A673 (cell line): ENCODE results near the gene NUP50. TPM values are rescaled to one million over a fixed set of nuclear protein-coding genes. Genes with fewer than 3 reads are reported as not detected.
A peak's percentile ranks its signal among the peaks of the same experiment; 100 is the strongest.

ENCODE experiments used
- BruUV-seq: library from RNA; stranded (reverse); fragments of 400-500 nt; replicated peaks from 2 replicates; lab custom pipeline; 2021; lab: Mats Ljungman, UMichigan
- CTCF ChIA-PET: fragments of 300-600 bp; sonication (Branson Sonifier 250); formaldehyde crosslinking; loops from one replicate; lab custom pipeline; 2022; ENCODE audit warnings: antibody characterized with exemption; lab: Charles Lee
- POLR2A ChIA-PET: fragments of 300-600 bp; sonication (Branson Sonifier 250); formaldehyde crosslinking; loops from one replicate; lab custom pipeline; 2022; ENCODE audit warnings: antibody characterized with exemption; ENCODE audit not compliant: low non-redundant PET; lab: Charles Lee
- DNase-seq: peaks from one replicate; pipeline ENCODE4 v3.0.0-alpha.2; 2015; ENCODE audit warnings: low spot score
- H3K27ac ChIP-seq: fragments of 200-600 bp; sonication (generic); 2 replicates; pipeline ENCODE4 v1.5.1; 2016; ENCODE audit warnings: mixed run types, low read depth, mild to moderate bottlenecking, mixed read lengths, antibody characterized with exemption, low read length; ENCODE audit not compliant: poor library complexity, severe bottlenecking
- H3K27me3 ChIP-seq: fragments of 200-600 bp; sonication (generic); replicated peaks from 2 replicates; pipeline ENCODE4 v1.6.1; 2017; ENCODE audit warnings: mixed run types, low read depth, mild to moderate bottlenecking, mixed read lengths, antibody characterized with exemption, low read length; ENCODE audit not compliant: insufficient read depth, poor library complexity
- H3K36me3 ChIP-seq: fragments of 200-600 bp; sonication (generic); 2 replicates; pipeline ENCODE4 v1.6.1; 2016; ENCODE audit warnings: mixed run types, mild to moderate bottlenecking, mixed read lengths, antibody characterized with exemption, low read length; ENCODE audit not compliant: insufficient read depth, poor library complexity, severe bottlenecking
- H3K4me1 ChIP-seq: fragments of 200-600 bp; sonication (generic); 2 replicates; pipeline ENCODE4 v1.6.1; 2017; ENCODE audit warnings: mixed run types, mild to moderate bottlenecking, mixed read lengths, antibody characterized with exemption, low read length; ENCODE audit not compliant: insufficient read depth, poor library complexity, severe bottlenecking
- H3K4me3 ChIP-seq: fragments of 200-600 bp; sonication (generic); 2 replicates; pipeline ENCODE4 v1.5.1; 2016; ENCODE audit warnings: low read depth, mixed run types, mild to moderate bottlenecking, mixed read lengths, low read length; ENCODE audit not compliant: poor library complexity, severe bottlenecking
- H3K9me3 ChIP-seq: fragments of 200-600 bp; sonication (generic); 2 replicates; pipeline ENCODE4 v1.6.1; 2016; ENCODE audit warnings: mixed run types, low read depth, mild to moderate bottlenecking, mixed read lengths, antibody characterized with exemption, low read length; ENCODE audit not compliant: poor library complexity, severe bottlenecking
- EZH2 ChIP-seq: fragments of 200-600 bp; sonication (generic); IDR thresholded peaks from 2 replicates; pipeline ENCODE4 v1.6.1; 2017; ENCODE audit warnings: borderline replicate concordance, low read depth, mild to moderate bottlenecking, mixed read lengths, antibody characterized with exemption, low read length; ENCODE audit not compliant: poor library complexity, severe bottlenecking
- intact Hi-C: fragments of 100-400 bp; cut with micrococcal nuclease; formaldehyde crosslinking; loops from one replicate; pipeline ENCODE4 v1.10.0; 2022; ENCODE audit not compliant: unreplicated experiment
- total RNA-seq: library from RNA; stranded (reverse); gene quantifications from 2 replicates; pipeline ENCODE4 v1.2.3, GENCODE V29; 2021
- TF ChIP-seq, protein P1 (sequence below): fragments of 300-800, 200-600 bp; sonication (generic); conservative IDR thresholded peaks from 2 replicates; pipeline ENCODE4 v1.5.1; 2017; ENCODE audit warnings: low read depth, mild to moderate bottlenecking, antibody characterized with exemption, low read length, moderate library complexity, mixed read lengths

NUP50 gene
- total RNA-seq, 1 experiment from 2014 or later, result 124 TPM

DNA sequence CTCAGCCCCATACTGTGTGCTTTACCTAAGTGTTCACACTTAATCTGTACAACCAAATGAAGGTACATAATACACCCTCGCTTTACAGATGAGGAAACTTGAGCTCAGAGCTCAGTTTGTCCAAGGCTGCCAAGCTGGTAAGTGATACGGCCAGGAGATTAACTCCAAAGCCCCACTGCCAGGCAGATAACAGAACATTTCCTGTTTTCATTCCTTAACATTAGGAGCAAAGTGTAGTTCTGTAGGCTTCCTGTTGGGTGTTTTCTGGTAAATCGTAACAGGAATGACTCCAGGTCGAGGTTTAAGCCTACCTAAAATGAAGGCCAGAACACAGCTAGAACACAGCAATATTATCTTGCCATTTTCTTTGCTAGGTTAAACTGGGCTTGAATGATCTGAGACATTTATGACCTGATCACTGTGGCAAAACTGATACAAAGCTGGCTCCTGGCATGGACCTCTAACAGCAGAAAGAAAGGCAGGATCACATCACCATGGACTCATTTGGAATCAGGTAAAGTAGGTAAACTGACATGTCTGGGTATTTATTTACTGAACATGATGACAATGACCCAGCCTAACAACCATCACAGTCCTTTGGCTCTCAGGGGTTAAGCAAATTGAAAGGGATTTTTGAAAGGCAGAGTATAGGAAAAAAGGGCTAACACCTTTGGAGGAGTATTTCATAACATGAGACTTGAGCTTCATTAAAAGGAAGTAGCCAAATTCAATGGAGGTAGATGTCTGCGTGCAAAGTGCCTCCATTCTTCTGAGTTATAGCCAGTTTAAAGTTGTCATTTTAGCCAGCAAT is 3.9 kb upstream of the NUP50 start:
- peak overlapping the region; percentile 5 for H3K27ac ChIP-seq
- H3K4me3 ChIP-seq, result peak overlapping the region; percentile 2
- ChIA-PET POLR2A (no interaction called here), CTCF (no interaction called here)
- intact Hi-C loops, result no loop called here
- DNase-seq, result peak; percentile 76
- peaks cover 25% of the 10 kb centered on the region for H3K4me1 ChIP-seq
- TF ChIP-seq EZH2, result no peak
- TF ChIP-seq, protein P1, sequence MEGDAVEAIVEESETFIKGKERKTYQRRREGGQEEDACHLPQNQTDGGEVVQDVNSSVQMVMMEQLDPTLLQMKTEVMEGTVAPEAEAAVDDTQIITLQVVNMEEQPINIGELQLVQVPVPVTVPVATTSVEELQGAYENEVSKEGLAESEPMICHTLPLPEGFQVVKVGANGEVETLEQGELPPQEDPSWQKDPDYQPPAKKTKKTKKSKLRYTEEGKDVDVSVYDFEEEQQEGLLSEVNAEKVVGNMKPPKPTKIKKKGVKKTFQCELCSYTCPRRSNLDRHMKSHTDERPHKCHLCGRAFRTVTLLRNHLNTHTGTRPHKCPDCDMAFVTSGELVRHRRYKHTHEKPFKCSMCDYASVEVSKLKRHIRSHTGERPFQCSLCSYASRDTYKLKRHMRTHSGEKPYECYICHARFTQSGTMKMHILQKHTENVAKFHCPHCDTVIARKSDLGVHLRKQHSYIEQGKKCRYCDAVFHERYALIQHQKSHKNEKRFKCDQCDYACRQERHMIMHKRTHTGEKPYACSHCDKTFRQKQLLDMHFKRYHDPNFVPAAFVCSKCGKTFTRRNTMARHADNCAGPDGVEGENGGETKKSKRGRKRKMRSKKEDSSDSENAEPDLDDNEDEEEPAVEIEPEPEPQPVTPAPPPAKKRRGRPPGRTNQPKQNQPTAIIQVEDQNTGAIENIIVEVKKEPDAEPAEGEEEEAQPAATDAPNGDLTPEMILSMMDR, result peak; percentile 30; the same call in 1 of the 2 replicates
- no peaks in the 10 kb centered on the region for H3K9me3 ChIP-seq
- peaks cover 9% of the 10 kb centered on the region for H3K36me3 ChIP-seq
- BruUV-seq, result no TSS peak
- no peaks in the 10 kb centered on the region for H3K27me3 ChIP-seq

DNA sequence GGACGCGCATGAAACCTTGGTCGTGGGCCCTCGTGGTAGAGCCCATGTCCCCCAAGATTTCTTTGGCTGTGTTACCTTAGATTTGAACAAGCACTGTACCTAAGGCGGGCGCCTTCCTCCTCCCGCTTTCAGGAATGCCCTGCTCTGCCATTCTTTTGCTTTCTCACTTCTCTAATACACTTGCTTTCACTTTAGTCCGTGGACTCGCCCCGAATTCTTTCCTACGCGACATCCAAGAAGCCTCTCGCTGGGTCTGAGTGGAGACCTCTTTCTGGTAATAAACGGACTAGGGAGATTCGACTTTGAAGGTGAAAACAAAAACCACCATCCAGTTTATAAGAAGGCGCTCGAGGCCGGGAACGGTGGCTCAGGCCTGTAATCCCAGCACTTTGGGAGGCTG is 1.2 kb upstream of the NUP50 start:
- Histone ChIP-seq H3K27ac (peak overlapping the region; percentile 94), H3K27me3 (no peaks in the 10 kb centered on the region), H3K4me1 (peaks cover 33% of the 10 kb centered on the region), H3K4me3 (peak overlapping the region; percentile 84), H3K36me3 (peaks cover 23% of the 10 kb centered on the region), H3K9me3 (no peaks in the 10 kb centered on the region)
- CTCF ChIA-PET, result no interaction called here
- DNase-seq, result no peak
- intact Hi-C loops, result no loop called here
- BruUV-seq, result TSS peak; percentile 76
- TF ChIP-seq, protein P1, result no peak
- no peak for TF ChIP-seq EZH2
- POLR2A ChIA-PET, result no interaction called here

DNA sequence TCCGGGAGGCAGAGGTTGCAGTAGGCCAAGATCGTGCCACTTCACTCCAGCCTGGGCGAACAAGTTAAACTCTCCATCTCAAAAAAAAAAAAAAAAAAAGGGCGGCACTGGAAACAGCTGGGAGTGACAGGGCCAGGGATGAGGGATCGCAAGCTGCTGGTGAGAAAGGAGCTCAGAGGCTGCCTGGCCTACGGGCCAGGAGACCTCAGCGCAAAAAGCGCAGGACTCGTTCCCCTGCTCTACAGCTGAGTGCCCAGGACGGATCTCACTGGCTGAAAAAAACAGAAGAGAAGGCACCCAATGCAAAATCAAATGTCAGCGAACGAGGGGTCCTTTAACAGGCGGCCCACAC is 650 bp upstream of the NUP50 start:
- Histone ChIP-seq H3K4me1 (peaks cover 33% of the 10 kb centered on the region), H3K27me3 (no peaks in the 10 kb centered on the region), H3K9me3 (no peaks in the 10 kb centered on the region), H3K4me3 (peak overlapping the region; percentile 84), H3K27ac (peak overlapping the region; percentile 94), H3K36me3 (peaks cover 24% of the 10 kb centered on the region)
- ChIA-PET POLR2A (no interaction called here), CTCF (no interaction called here)
- TF ChIP-seq EZH2, result no peak
- TF ChIP-seq, protein P1, result no peak
- BruUV-seq, result no TSS peak
- peak; percentile 43 for DNase-seq
- intact Hi-C loops, result no loop called here
